Activated CD8-positive, alpha-beta memory T cell treated with anti-CD3 and anti-CD28 coated beads, Interleukin-2, amount 50 U/mL, for 1 hour (primary cell): ENCODE data around the gene MIEF1.

Source experiments
- DNase-seq: peaks from one replicate; pipeline ENCODE4 v3.0.0-alpha.2; 2020; ENCODE audit errors: extremely low read depth

MIEF1 gene

GRCh38 chr22:39502109-39502788 lies at the start of gene MIEF1:
TSS of gene MIEF1 (plus strand) at chr22:39502290. CDS start at chr22:39511295, 9,005 bp downstream.
- DNase-seq: peak; percentile 75

GRCh38 chr22:39452740-39453040 lies 49.4 kb upstream of the MIEF1 start:
- no peak for DNase-seq

GRCh38 chr22:39453765-39454378 lies 48.2 kb upstream of the MIEF1 start:
- DNase-seq: no peak

- DNase-seq: no peak
Observed at GRCh38 chr22:39454385-39454871, 47.7 kb upstream of the MIEF1 start.

- no peak for DNase-seq
Observed at GRCh38 chr22:39456522-39457197, 45.4 kb upstream of the MIEF1 start, which contains the start of gene MGAT3. TSS of gene MGAT3 (plus strand) at chr22:39457012. CDS start at chr22:39487348, 30,336 bp downstream.

- DNase-seq: no peak
Observed at GRCh38 chr22:39457198-39457555, 44.9 kb upstream of the MIEF1 start.

- no peak for DNase-seq
Observed at GRCh38 chr22:39457556-39458443, 44.3 kb upstream of the MIEF1 start.

GRCh38 chr22:39458444-39459083 lies 43.5 kb upstream of the MIEF1 start:
- DNase-seq: no peak

GRCh38 chr22:39459681-39460080 lies 42.4 kb upstream of the MIEF1 start:
- DNase-seq: no peak

- DNase-seq: no peak
Observed at GRCh38 chr22:39462443-39463221, 39.5 kb upstream of the MIEF1 start.

GRCh38 chr22:39463277-39463676 lies 38.8 kb upstream of the MIEF1 start:
- DNase-seq: no peak

GRCh38 chr22:39463931-39464390 lies 38.1 kb upstream of the MIEF1 start:
- no peak for DNase-seq

- no peak for DNase-seq
Observed at GRCh38 chr22:39466228-39467006, 35.7 kb upstream of the MIEF1 start.

- DNase-seq: no peak
Observed at GRCh38 chr22:39467390-39467895, 34.6 kb upstream of the MIEF1 start.

GRCh38 chr22:39468487-39469325 lies 33.4 kb upstream of the MIEF1 start:
- DNase-seq: no peak

- DNase-seq: no peak
Observed at GRCh38 chr22:39469326-39469680, 32.8 kb upstream of the MIEF1 start.

- no peak for DNase-seq
Observed at GRCh38 chr22:39469681-39470450, 32.2 kb upstream of the MIEF1 start.
